ENCODE results near the gene MIF4GD.

The MIF4GD gene

GRCh38 chr17:75219815-75220214 is 51.2 kb downstream of the MIF4GD start:
- TF ChIP-seq POLR2A (IDR thresholded peaks at IDR 0.05; ENCODE audit: low read length) (no peak), GATA1 (IDR thresholded peaks at IDR 0.05; ENCODE audit: low read depth, low read length) (no peak)
- DNase-seq: no peak

- no peak for DNase-seq
- TF ChIP-seq POLR2A (IDR thresholded peaks at IDR 0.05; ENCODE audit: low read length): no peak
- no peak for TF ChIP-seq GATA1 (IDR thresholded peaks at IDR 0.05; ENCODE audit: low read depth, low read length)
Measured at GRCh38 chr17:75218131-75218530, 52.9 kb downstream of the MIF4GD start.
